Upper lobe of left lung (tissue), 6 donors: ENCODE data around the gene TOMM20. TPM values are rescaled to one million over a fixed set of nuclear protein-coding genes. Genes with fewer than 3 reads are reported as not detected.

Experiments
- ATAC-seq, 2 donors: fragments of 200-7000 bp; cut with Tn5 transposase; one replicate each; pipeline ENCODE4 v1.9.1; 2022; ENCODE audit warnings: mild to moderate bottlenecking in 2 of 2, moderate library complexity in 2 of 2; ENCODE audit not compliant: low FRiP score in 2 of 2
- DNase-seq, 2 donors: peaks; one replicate each; pipeline ENCODE4 v3.0.0-alpha.2; 2019 to 2020
- H3K27ac ChIP-seq, 4 donors: fragments of 200-600 bp; sonication (generic); one replicate each; pipeline ENCODE4 v1.5.1; 2016 to 2019
- H3K27me3 ChIP-seq, 4 donors: fragments of 200-600 bp; sonication (generic); one replicate each; pipeline ENCODE4 v1.5.1; 2017 to 2019
- H3K36me3 ChIP-seq, 4 donors: fragments of 200-600 bp; sonication (generic); one replicate each; pipeline ENCODE4 v1.5.1; 2016 to 2019
- H3K4me1 ChIP-seq, 4 donors: fragments of 200-600 bp; sonication (generic); one replicate each; pipeline ENCODE4 v1.5.1; 2018 to 2019
- H3K4me3 ChIP-seq, 4 donors: fragments of 200-600 bp; sonication (generic); one replicate each; pipeline ENCODE4 v1.5.1; 2017 to 2019; ENCODE audit warnings: mild to moderate bottlenecking in 2 of 4, moderate library complexity in 1 of 4
- H3K9me3 ChIP-seq, 4 donors: fragments of 200-600 bp; sonication (generic); one replicate each; pipeline ENCODE4 v1.5.1; 2018 to 2019
- EP300 ChIP-seq, 4 donors: sonication (generic); formaldehyde crosslinking; IDR thresholded peaks; one replicate each; pipeline ENCODE4 v1.5.1; 2017; ENCODE audit warnings: antibody characterized with exemption in 4 of 4, control low read depth in 2 of 4
- POLR2A ChIP-seq, 4 donors: fragments of 450-650 bp; IDR thresholded peaks; one replicate each; pipeline ENCODE4 v1.5.1; 2016 to 2017; ENCODE audit warnings: antibody characterized with exemption in 4 of 4, mild to moderate bottlenecking in 2 of 4
- POLR2AphosphoS5 ChIP-seq, 2 donors: sonication (generic); formaldehyde crosslinking; IDR thresholded peaks; one replicate each; pipeline ENCODE4 v1.5.1; 2017; ENCODE audit warnings: antibody characterized with exemption in 2 of 2
- WGBS, 2 donors: methylation state at CpG; one replicate each; pipeline ENCODE4 v1.1.5; 2017 to 2018; 5-methylcytosine and 5-hydroxymethylcytosine counted together
- total RNA-seq, 6 donors: library from RNA; depleted of rRNA in 4 of 6; stranded (reverse); fragments of >200 nt in 4 of 6; gene quantifications; one replicate each; pipeline versions ENCODE4 v1.1.0 to v1.2.1, GENCODE V29; 2016 to 2021
- TF ChIP-seq, protein P1 (sequence below), 6 experiments: fragments of 450-650 bp in 4 of 6; fragments of 200-600 bp in 2 of 6; sonication (generic) in 2 of 6; IDR thresholded peaks; one replicate each; pipeline ENCODE4 v1.5.1; 2016 to 2019; ENCODE audit warnings: antibody characterized with exemption in 6 of 6
- donor health status: DM: no; HTN: no; CAD: no; lungs with moderate emphysema.
- donor health status: DM: no; HTN: yes; CAD: no; lungs with severe emphysema.

Gene TOMM20
- total RNA-seq, 6 donors from 2014 or later = 37.6 to 124 (median 89.8) TPM

DNA sequence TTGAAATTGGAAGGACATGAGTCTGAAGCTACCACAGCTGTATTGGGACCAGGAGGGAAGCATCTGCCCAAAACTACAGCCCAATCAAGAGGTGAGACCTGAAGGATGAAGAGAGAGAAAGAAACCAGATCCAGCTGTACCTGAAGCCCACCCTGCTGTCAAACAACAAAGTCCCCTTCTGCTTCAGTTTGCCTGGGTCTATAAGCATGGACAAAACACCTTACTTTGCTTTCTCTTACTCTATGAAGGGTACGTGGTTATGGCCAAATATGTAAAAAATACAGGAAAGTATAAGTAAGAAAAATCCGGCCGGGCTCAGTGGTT, 26.4 kb downstream of the TOMM20 start:
- H3K27ac ChIP-seq = no peak overlapping the region
- ATAC-seq (no peak), DNase-seq (no peak)
- H3K36me3 ChIP-seq = peaks cover 0 to 1% (median under 1%) of the 10 kb centered on the region in 4 donors
- peaks cover 9 to 11% (median 10%) of the 10 kb centered on the region in 4 donors for H3K4me1 ChIP-seq
- no peaks in the 10 kb centered on the region for H3K27me3 ChIP-seq
- WGBS, 2 donors = 94 to 97% methylated on average over 3 of the region's 3 CpGs
- no peak overlapping the region for H3K4me3 ChIP-seq
- no peaks in the 10 kb centered on the region for H3K9me3 ChIP-seq
- TF ChIP-seq, protein P1, sequence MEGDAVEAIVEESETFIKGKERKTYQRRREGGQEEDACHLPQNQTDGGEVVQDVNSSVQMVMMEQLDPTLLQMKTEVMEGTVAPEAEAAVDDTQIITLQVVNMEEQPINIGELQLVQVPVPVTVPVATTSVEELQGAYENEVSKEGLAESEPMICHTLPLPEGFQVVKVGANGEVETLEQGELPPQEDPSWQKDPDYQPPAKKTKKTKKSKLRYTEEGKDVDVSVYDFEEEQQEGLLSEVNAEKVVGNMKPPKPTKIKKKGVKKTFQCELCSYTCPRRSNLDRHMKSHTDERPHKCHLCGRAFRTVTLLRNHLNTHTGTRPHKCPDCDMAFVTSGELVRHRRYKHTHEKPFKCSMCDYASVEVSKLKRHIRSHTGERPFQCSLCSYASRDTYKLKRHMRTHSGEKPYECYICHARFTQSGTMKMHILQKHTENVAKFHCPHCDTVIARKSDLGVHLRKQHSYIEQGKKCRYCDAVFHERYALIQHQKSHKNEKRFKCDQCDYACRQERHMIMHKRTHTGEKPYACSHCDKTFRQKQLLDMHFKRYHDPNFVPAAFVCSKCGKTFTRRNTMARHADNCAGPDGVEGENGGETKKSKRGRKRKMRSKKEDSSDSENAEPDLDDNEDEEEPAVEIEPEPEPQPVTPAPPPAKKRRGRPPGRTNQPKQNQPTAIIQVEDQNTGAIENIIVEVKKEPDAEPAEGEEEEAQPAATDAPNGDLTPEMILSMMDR (IDR thresholded peaks at IDR 0.05) = no peak
- TF ChIP-seq POLR2A (IDR thresholded peaks at IDR 0.05) (no peak), EP300 (IDR thresholded peaks at IDR 0.05) (no peak), POLR2AphosphoS5 (IDR thresholded peaks at IDR 0.05) (no peak)

DNA sequence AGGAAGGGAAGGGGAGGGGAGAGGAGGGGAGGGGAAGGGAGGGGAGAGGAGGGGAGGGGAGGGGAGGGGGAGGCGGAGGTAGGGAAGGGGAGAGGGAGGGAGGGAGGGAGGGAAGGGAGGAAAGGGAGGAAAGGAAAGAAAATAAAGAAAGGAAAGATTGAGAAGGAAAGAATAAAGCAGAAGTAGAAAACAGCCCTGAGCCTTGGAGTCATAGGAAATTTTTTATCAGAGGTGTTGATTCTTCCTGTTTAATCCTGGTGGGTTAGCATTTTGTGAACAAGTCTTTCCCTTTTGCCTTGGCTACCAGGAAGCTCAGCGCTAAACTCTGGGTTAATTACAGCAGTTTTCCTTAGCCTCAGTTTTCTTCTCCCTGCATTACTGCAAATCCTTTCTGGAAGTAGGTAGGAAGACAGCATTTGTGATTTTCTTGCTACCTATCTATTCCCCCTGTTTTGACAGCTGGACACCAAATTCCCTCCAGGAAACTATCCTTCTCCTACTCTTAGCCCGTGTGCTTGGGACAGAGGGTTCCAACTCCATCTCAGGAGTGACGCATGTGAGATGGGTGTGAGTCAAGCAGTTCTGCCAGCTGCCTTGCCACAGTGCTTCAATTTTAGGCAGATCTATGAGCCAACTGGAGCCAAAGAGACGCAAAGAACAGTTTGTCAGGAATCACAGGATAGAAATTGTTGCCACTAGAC, 26.9 kb downstream of the TOMM20 start:
- Histone ChIP-seq H3K4me1 (peaks cover 9 to 11% (median 10%) of the 10 kb centered on the region in 4 donors), H3K4me3 (no peak overlapping the region), H3K36me3 (no peaks in the 10 kb centered on the region), H3K9me3 (no peaks in the 10 kb centered on the region), H3K27ac (no peak overlapping the region), H3K27me3 (no peaks in the 10 kb centered on the region)
- 91 to 94% methylated on average over 4 to 5 of the region's 5 CpGs for WGBS, 2 donors
- ATAC-seq = no peak
- TF ChIP-seq, protein P1 (IDR thresholded peaks at IDR 0.05) = no peak
- TF ChIP-seq EP300 (IDR thresholded peaks at IDR 0.05) (no peak), POLR2AphosphoS5 (IDR thresholded peaks at IDR 0.05) (no peak), POLR2A (IDR thresholded peaks at IDR 0.05) (no peak)
- no peak for DNase-seq

DNA sequence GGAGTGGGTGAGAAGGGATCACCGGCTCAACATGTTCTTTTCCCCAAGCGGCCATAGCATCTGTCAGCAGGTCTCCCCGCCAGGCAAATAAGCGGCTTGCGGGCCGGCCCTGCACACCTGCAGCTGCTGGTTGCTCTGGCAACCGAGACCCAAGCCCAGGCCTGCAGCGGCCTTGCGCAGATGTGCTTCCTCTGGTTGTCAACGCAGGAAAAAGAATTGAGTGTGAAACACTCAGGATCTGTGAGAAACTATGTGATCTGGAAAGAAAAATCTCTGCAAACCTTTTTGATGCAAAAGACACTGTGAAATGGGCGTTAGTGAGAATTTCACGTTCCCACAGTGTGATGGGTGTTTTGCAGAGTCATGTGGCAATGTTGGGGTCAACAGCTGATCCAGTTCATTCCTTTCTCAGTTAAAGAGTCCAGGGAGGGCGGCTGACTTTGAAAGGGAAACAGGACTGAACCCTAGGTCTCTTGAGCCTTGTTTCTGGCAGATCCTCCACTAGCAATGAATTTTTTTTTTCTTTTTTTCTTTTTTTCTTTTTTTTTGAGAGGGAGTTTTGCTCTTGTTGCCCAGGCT, 28.4 kb downstream of the TOMM20 start:
- H3K27me3 ChIP-seq = no peaks in the 10 kb centered on the region
- H3K27ac ChIP-seq = no peak overlapping the region
- H3K4me3 ChIP-seq = no peak overlapping the region
- H3K4me1 ChIP-seq = peaks cover 9 to 11% (median 10%) of the 10 kb centered on the region in 4 donors
- H3K36me3 ChIP-seq = no peaks in the 10 kb centered on the region
- ATAC-seq (no peak), DNase-seq (peak in 1 of 2 donors; percentile 60)
- WGBS, 2 donors = 70 to 85% methylated on average over 13 of the region's 13 CpGs
- H3K9me3 ChIP-seq = no peaks in the 10 kb centered on the region
- TF ChIP-seq EP300 (IDR thresholded peaks at IDR 0.05) (no peak), POLR2AphosphoS5 (IDR thresholded peaks at IDR 0.05) (no peak), POLR2A (IDR thresholded peaks at IDR 0.05) (no peak)
- TF ChIP-seq, protein P1 (IDR thresholded peaks at IDR 0.05) = no peak

GRCh38 chr1:235098991-235099390, 29.6 kb downstream of the TOMM20 start:
- 95 to 97% methylated on average over 8 to 9 of the region's 9 CpGs for WGBS, 2 donors
- TF ChIP-seq POLR2A (IDR thresholded peaks at IDR 0.05) (no peak), EP300 (IDR thresholded peaks at IDR 0.05) (no peak), POLR2AphosphoS5 (IDR thresholded peaks at IDR 0.05) (no peak)
- TF ChIP-seq, protein P1 (IDR thresholded peaks at IDR 0.05) = no peak
- H3K27ac ChIP-seq = no peak overlapping the region
- H3K36me3 ChIP-seq = no peaks in the 10 kb centered on the region
- ATAC-seq (no peak), DNase-seq (no peak)
- peaks cover 2 to 5% (median 4%) of the 10 kb centered on the region in 4 donors for H3K4me1 ChIP-seq
- H3K27me3 ChIP-seq = no peaks in the 10 kb centered on the region
- no peaks in the 10 kb centered on the region for H3K9me3 ChIP-seq
- H3K4me3 ChIP-seq = no peak overlapping the region
